Middle frontal gyrus (tissue), 1 donor: ENCODE results near the gene ABCB6.
"Not testable (repeated sequence)": the region's sequence is repeated elsewhere in the genome, so short reads cannot be mapped to it uniquely, and the experiment has no call there.

Experiments
- DNase-seq: peaks from one replicate; pipeline ENCODE4 v3.0.0-alpha.2; 2015; ENCODE audit warnings: low spot score; ENCODE audit errors: extremely low spot score

ABCB6 gene

GRCh38 chr2:219214141-219214540 is 4.6 kb downstream of the ABCB6 start:
- no peak for DNase-seq

GRCh38 chr2:219213486-219214071 is 5.2 kb downstream of the ABCB6 start:
- no peak for DNase-seq

DNA sequence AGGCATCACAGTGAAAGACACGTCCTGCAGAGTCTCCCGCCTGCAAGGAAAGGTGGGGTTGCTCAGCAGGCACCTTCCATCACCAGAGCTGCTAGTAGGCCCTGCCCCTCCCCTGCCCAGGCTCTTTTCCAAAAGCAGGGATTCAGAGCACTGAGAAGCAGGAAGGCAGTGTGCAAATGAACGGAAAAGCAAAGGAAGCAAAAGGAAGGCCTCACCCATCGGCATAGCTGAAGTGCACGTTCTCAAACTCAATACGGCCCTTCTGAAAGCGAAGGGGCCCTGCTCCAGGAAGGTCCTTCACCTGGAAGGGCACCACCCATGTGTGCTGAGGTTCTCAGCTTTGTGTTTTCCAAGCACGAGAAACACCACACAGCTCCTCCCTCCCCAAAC is 5.7 kb downstream of the ABCB6 start:
- DNase-seq = no peak

DNA sequence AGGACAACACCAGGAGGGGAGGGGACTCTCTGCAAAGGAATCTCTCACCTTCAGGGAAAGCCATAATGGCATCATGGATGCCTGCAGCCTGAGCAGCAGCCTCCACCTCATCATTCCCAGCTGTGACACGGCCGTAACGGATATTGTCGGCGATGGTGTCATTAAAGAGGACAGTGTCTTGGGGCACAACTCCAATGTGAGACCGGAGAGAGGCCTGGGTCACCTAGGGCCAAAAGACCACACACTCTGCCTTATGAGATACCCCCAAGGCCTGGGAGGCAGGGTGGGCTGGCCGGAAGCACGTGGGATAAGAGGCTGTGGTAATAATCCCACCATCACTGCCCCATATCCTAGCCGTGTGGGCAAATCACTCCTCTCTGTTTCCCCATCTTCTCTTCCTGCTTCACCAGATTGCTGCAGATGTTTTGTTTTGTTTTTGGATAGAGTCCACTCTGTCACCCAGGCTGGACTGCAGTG is 7.8 kb downstream of the ABCB6 start:
- no peak for DNase-seq

GRCh38 chr2:219210196-219210885 is 8.4 kb downstream of the ABCB6 start:
- no peak for DNase-seq

GRCh38 chr2:219209236-219210195 is 9.2 kb downstream of the ABCB6 start:
- no peak for DNase-seq

- DNase-seq = no peak
Measured at GRCh38 chr2:219207884-219208740, 10.6 kb downstream of the ABCB6 start.

DNA sequence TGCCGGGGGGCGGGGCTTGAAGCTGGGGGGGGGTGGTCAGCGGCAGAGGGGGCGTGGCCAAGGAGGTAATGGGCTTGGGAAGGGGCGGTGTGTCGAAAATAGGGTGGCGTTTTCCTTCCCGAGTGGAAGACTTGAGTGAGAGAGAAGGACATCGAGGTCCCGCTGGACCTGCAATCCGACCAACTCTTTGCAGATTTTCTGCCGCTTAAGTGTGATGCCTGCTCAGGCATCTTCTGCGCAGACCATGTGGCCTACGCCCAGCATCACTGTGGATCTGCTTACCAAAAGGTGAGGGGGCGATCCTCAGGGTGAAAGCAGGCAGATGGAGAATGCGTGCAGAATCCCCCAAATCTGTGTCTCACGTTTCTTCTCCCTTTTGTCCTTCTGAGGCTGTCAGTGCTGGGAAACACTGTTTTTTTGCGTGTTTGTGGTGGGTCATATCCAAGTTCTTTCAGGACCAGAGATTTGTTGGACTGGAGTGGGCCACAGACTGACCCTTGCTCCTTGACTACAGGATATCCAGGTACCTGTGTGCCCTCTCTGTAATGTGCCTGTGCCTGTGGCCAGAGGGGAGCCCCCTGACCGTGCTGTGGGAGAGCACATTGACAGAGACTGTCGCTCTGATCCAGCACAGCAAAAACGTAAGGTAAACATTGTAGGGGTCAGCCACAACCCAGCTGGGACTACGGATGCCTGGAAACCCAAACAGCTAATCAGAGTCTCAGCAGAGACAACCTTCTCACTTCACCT is 11.4 kb downstream of the ABCB6 start:
- peak; percentile 16 for DNase-seq

DNA sequence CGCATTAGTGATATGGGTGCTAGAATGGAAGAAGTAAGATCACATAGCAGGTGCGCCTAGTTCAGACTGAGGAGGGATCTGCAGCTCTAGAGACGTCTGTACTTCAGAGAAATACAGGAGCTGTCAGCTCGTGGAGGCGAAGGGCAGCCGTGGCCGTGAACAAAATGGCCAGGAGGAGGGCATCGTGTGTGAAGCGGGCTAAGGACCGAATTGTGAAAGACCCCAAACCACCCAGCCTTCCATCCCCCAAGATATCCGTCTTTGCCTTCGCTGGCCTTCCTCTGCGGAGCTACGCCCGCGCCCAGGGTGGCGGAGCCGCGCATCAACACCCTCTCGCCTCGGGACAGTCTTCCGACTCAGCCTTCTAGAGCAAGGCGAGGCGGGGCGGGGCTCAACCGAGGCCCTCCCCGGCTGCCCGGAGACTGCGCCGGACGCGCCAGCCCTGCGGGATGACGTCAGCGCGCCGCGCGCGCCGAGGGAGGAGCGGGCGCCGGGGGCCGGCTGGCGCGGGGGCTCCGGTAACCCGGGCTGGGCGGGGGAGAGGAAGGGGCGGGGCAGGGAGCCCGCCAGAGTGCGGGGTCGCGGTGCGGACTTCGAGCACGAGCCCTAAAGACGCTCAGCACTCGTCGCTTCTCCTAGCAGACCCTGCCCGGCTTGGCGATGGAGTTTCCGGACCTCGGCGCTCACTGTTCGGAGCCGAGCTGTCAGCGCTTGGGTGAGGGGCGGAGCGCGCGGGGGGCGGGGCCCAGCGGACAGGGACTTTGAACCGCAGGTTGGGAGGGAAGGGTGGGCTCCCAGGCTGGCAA is 12.2 kb downstream of the ABCB6 start, which contains the start of gene ZFAND2B:
Gene ZFAND2B (plus strand): TSS at position 455 of the 806 bp plus-strand sequence. CDS start 206 bp downstream, at position 661.
- peak; percentile 92 for DNase-seq

- DNase-seq = no peak
Measured at GRCh38 chr2:219205981-219206327, 12.8 kb downstream of the ABCB6 start.

- DNase-seq = no peak
Measured at GRCh38 chr2:219205165-219205538, 13.6 kb downstream of the ABCB6 start.

DNA sequence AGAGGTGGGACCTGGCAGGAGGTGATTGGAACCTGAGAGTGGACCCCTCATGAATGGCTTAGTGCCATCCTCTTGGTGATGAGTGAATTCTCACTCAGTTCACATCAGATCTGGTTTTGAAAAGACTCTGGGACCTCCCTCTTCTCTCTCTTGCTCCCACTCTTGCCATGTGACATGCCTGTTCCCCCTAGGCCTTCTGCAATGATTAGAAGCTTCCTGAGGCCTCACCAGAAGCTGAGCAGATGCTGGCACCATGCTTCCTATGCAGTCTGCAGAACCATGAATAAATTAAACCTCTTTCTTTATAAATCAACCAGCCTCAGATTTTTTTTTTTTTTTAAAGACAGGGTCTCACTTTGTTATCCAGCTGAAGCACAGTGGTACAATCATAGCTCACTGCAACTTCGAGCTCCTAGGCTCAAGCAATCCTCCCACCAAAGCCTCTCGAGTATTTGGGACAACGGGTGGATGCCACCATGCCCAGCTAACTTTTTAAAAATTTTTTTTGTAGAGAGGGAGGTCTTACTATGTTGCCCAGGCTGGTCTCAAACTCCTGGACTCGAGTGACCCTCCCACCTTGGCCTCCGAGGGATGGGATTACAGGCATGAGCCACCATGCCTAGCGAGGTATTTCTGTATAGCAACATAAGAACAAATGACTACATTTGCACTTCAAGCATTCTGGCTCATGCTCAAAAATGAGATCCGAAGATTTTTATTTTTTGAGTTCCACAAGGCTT is 14.2 kb downstream of the ABCB6 start:
- DNase-seq = no peak

GRCh38 chr2:219201331-219201730 is 17.4 kb downstream of the ABCB6 start:
- DNase-seq = not testable (repeated sequence)

DNA sequence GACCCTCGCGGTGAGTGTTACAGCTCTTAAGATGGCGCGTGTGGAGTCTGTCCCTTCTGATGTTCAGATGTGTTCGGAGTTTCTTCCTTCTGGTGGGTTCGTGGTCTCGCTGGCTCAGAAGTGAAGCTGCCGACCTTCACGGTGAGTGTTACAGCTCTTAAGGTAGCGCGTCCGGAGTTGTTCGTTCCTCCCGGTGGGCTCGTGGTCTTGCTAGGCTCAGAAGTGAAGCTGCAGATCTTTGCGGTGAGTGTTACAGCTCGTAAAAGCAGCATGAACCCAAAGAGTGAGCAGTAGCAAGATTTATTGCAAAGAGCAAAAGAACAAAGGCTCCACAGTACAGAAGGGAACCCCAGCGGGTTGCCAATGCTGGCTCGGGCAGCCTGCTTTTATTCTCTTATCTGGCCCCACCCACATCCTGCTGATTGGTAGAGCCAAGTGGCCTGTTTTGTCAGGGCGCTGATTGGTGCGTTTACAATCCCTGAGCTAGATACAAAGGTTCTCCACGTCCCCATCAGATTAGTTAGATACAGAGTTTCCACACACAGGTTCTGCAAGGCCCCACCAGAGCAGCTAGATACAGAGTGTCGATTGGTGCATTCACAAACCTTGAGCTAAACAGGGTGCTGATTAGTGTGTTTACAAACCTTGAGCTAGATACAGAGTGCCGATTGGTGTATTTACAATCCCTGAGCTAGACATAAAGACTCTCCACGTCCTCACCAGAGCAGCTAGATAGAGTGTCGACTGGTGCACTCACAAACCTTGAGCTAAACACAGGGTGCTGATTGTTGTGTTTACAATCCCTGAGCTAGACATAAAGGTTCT is 18.0 kb downstream of the ABCB6 start:
- DNase-seq = not testable (repeated sequence)

DNA sequence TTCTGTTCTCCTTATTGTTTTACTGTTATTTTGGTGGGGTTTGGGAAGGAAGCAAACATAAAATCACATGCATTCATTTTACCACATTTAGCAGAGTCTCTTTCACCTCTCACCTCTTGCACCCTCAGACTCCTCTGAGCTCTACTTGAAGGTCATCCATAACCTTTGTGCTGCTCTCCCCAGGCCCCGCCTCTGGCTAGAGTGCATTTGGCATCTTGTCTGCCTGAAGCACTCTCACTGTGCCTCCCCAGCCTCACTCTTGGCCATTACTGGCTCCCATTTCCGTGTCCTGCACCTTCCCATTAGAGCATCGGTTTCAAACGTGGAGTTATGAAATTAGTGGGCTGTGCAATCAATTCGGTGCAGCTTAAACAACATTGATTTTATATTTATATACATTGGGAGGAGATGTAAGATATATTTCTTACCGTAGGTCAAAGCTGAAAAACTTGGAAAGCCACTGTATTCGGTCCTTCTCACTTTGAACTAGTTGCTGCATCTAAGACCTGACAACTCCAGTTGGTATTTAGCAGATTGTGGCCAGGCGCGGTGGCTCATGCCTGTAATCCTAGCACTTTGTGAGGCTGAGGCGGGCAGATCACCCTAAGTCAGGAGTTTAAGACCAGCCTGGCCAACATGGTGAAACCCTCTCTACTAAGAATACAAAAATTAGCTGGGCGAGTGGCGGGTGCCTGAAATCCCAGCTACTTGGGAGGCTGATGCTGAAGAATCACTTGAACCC is 19.1 kb downstream of the ABCB6 start:
- DNase-seq = no peak

- no peak for DNase-seq
Measured at GRCh38 chr2:219198974-219199373, 19.8 kb downstream of the ABCB6 start.

GRCh38 chr2:219197388-219197787 is 21.4 kb downstream of the ABCB6 start:
- DNase-seq = no peak
